ENCODE data around the gene GPR143.

GRCh38 chrX:9676738-9677097 lies 88.9 kb downstream of the GPR143 start:
- TF ChIP-seq POLR2A (IDR thresholded peaks at IDR 0.05) (no peak), POLR2AphosphoS5 (IDR thresholded peaks at IDR 0.05) (no peak)

Data from prostate gland (tissue), 1 donor.